Inflammatory macrophage treated with lipopolysaccharide for 4 hours (primary cell): Measurements from ENCODE around the gene APOBEC3F.
"Not testable (repeated sequence)": the region's sequence is repeated elsewhere in the genome, so short reads cannot be mapped to it uniquely, and the experiment has no call there.

Experiments
- DNase-seq: peaks from one replicate; pipeline ENCODE4 v3.0.0-alpha.2; 2020

Gene APOBEC3F

DNA sequence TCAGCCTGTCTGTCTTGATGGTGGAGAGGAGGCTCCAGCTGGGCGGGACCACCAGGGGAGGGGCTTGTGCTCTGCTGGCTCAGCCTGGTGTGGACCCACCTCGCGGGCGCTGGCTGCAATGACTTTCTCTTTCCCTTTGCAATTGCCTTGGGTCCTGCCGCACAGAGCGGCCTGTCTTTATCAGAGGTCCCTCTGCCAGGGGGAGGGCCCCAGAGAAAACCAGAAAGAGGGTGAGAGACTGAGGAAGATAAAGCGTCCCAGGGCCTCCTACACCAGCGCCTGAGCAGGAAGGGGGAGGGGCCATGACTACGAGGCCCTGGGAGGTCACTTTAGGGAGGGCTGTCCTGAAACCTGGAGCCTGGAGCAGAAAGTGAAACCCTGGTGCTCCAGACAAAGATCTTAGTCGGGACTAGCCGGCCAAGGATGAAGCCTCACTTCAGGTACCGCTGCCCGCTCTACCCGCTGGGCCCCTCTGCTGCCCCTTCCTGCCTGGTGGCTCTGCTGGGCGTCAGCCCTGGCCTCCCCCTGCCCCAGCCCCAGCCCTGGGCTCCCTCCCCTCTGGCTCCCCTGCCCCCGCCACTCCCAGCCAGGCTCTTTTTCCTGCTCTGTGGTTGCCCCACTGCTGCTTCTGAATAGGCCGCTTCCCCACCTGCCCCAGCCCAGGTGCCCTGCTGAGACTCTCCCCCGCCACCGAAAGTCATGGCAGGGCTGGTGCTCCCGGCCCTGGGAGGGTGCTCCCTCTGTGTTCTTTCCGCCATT lies at the start of gene APOBEC3F:
TSS of gene APOBEC3F (plus strand) at position 327 of the 759 bp plus-strand sequence. CDS start at position 424, 97 bp downstream.
- DNase-seq: peak; percentile 76

GRCh38 chr22:38992871-38993371 lies 47.7 kb upstream of the APOBEC3F start:
- not testable (repeated sequence) for DNase-seq

DNA sequence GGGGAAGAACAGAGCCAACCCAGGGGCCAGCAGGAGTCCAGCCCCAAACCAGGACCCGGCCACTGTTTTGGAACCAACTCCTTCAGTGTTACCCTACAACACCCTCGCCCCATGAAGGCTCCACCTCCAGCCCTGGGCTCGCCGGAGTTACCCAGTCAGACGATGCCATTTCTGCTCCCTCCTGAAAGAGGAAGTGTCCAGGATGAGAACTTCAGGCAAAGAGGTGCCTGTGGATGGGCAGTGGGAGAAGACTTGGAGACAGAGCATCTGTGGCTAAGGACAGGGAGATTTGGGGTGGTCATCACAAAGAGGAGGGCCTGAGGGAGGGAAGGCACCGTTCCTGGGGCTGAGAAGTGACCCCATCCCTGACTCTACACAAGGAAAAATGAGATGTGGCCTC lies 44.6 kb upstream of the APOBEC3F start:
- no peak for DNase-seq

GRCh38 chr22:38997518-38997917 lies 43.1 kb upstream of the APOBEC3F start:
- no peak for DNase-seq

- DNase-seq: peak; percentile 89
Measured at GRCh38 chr22:39003165-39003638, 37.5 kb upstream of the APOBEC3F start.

- no peak for DNase-seq
Measured at GRCh38 chr22:39007177-39007576, 33.5 kb upstream of the APOBEC3F start.

DNA sequence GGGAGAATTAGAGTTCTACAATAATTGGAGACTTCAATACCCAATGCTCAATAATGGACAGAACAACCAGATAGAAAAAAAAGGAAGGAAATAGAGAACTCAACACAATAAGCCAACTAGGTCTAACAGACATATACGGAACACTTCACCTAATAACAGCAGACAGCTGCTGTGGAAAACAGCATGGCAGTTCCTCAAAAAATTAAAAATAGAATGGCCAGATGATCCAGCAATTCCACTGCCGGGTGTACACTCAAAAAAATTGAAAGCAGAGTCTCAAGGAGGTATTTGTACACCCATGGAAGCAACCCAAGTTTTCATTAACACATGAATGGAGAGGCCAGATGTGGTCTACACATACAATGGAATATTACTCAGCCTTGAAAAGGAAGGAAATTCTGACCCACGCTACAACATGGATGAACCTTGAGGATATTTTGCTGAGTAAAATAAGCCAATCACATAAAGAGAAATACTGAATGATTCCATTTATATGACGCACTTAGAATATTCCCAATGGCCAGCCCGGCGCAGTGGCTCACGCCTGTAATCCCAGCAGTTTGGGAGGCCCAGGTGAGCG lies 32.3 kb upstream of the APOBEC3F start:
- not testable (repeated sequence) for DNase-seq

DNA sequence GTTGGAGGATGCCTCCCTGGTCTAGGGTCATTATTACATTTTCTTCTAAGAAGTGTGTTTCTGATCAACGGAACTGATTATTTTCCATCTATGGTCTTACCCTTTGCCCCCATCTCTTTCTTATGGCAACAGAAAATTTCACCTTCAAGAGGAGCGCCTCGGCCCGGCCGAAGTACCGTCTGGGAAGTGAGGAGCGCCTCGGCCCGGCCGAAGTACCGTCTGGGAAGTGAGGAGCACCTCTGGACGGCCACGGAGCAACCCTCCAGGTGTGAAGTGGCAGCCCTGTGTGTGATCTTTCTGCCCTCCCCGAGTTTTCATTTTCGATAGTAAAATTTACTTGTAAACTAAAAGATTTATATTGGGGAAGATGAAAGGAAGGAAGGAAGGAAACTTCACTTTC lies 29.7 kb upstream of the APOBEC3F start:
- DNase-seq: no peak

GRCh38 chr22:39012533-39013511 lies 27.8 kb upstream of the APOBEC3F start:
- no peak for DNase-seq

GRCh38 chr22:39013561-39013941 lies 27.1 kb upstream of the APOBEC3F start:
- not testable (repeated sequence) for DNase-seq

- DNase-seq: peak; percentile 86
Measured at GRCh38 chr22:39013942-39014722, 26.5 kb upstream of the APOBEC3F start, which contains the start of gene APOBEC3C. TSS of gene APOBEC3C (plus strand) at chr22:39014257. CDS start at chr22:39014363, 106 bp downstream.

DNA sequence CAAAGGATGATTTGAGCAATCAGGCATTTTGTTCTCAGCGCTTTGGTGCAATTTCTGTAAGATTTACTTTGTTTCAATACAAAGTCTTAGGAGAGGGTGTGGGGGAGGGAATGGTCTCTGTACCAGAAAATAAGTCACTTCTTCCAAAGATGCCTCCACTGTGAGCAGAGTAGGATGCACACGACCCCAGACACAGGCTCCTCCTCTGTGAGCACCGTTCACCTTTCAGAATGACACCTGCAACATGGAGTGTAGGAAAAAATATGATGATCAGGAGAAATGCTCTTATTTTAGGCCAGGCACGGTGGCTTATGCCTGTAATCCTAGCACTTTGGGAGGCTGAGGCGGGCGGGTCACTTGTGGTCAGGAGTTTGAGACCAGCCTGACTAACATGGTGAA lies 25.9 kb upstream of the APOBEC3F start:
- DNase-seq: not testable (repeated sequence)

- DNase-seq: no peak
Measured at GRCh38 chr22:39016592-39016991, 24.1 kb upstream of the APOBEC3F start.

GRCh38 chr22:39017596-39018365 lies 22.9 kb upstream of the APOBEC3F start:
- DNase-seq: no peak

GRCh38 chr22:39020021-39020651 lies 20.5 kb upstream of the APOBEC3F start:
- not testable (repeated sequence) for DNase-seq

- DNase-seq: no peak
Measured at GRCh38 chr22:39021552-39022250, 19.0 kb upstream of the APOBEC3F start.

DNA sequence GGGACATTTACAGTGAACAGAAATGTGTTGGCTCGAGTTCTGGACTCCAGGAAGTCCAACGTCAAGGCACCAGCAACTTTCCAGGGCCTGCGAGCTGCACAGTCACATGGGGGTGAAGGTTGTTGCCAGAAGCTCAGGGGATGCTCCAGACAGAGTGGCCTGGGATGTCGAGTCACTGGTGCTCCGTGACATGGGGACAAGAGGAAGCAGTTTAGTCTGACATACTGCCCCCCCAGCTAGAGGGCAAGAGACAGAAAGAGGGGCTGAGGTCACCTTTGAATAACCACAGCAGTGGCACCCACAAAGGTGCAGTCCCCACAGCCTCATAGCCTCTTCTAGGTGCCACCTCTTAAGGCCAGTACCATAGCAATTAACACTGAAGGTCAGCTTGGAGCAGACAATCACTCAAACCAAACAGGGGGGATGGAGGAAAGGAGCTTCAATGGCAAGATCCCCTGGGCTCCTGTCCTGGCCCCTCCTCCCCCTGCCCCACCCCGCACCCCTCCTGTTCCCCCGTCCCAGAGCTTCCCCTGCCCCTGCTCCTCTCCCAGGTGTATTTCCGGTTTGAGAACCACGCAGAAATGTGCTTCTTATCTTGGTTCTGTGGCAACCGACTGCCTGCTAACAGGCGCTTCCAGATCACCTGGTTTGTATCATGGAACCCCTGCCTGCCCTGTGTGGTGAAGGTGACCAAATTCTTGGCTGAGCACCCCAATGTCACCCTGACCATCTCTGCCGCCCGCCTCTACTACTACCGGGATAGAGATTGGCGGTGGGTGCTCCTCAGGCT lies 15.9 kb upstream of the APOBEC3F start:
- no peak for DNase-seq

DNA sequence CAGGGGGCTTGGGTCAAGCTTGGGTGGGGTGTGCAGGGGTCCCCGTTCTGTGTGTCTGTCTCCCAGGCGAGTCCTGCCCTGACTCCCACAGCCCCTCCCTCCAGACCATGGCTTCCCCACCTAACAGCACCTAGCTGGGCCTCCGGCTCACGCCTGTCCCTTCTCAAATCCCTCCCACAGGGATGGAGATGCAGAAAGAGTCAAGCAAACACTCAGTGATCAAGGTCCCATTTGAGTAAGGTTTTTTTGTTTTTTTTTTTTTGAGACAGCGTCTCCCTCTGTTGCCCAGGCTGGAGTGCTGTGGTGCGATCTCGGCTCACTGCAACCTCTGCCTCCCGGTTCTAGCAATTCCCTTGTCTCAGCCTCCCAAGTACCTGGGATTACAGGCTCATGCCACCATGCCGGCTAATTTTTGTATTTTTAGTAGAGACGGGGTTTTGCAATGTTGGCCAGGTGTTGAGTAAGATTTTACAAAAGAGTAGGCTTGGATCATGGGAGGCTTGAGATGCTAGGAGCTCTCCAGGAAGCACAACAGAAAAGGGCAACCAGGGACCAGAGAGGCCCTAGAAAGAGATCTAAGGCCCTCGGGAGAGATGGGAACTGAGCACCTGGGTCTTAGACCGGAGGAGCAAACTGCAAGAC lies 14.0 kb upstream of the APOBEC3F start:
- no peak for DNase-seq

GRCh38 chr22:39027717-39028116 lies 12.9 kb upstream of the APOBEC3F start:
- no peak for DNase-seq
